ELF-1 (cell line): ENCODE results near the gene CYP27B1.

ENCODE experiments used
- DNase-seq: peaks from one replicate; pipeline ENCODE4 v3.0.0-alpha.2; 2016; ENCODE audit warnings: low read depth, low spot score

CYP27B1 gene

GRCh38 chr12:57766464-57767304 lies at the start of gene CYP27B1:
Gene CYP27B1, minus strand, starts transcription at chr12:57767078. Its CDS starts 37 bp downstream, at chr12:57767041.
- peak; percentile 41 for DNase-seq

- DNase-seq: no peak
Observed at GRCh38 chr12:57816001-57816854, 49.4 kb upstream of the CYP27B1 start.

- peak; percentile 65 for DNase-seq
Observed at GRCh38 chr12:57815177-57816000, 48.5 kb upstream of the CYP27B1 start.

GRCh38 chr12:57813971-57814772 lies 47.3 kb upstream of the CYP27B1 start:
- no peak for DNase-seq

GRCh38 chr12:57813111-57813970 lies 46.5 kb upstream of the CYP27B1 start:
- no peak for DNase-seq

- DNase-seq: no peak
Observed at GRCh38 chr12:57811028-57811755, 44.3 kb upstream of the CYP27B1 start.

- no peak for DNase-seq
Observed at GRCh38 chr12:57810450-57810849, 43.6 kb upstream of the CYP27B1 start.

GRCh38 chr12:57809425-57809824 lies 42.5 kb upstream of the CYP27B1 start:
- DNase-seq: no peak

- DNase-seq: no peak
Observed at GRCh38 chr12:57808351-57808750, 41.5 kb upstream of the CYP27B1 start.

GRCh38 chr12:57807285-57807684 lies 40.4 kb upstream of the CYP27B1 start:
- no peak for DNase-seq

GRCh38 chr12:57806677-57807076 lies 39.8 kb upstream of the CYP27B1 start:
- no peak for DNase-seq

GRCh38 chr12:57803319-57803893 lies 36.5 kb upstream of the CYP27B1 start:
- peak; percentile 50 for DNase-seq

GRCh38 chr12:57802607-57803006 lies 35.7 kb upstream of the CYP27B1 start:
- no peak for DNase-seq

GRCh38 chr12:57800965-57801364 lies 34.1 kb upstream of the CYP27B1 start:
- no peak for DNase-seq

- DNase-seq: no peak
Observed at GRCh38 chr12:57797933-57798332, 31.1 kb upstream of the CYP27B1 start.

GRCh38 chr12:57796996-57797395 lies 30.1 kb upstream of the CYP27B1 start:
- DNase-seq: no peak

GRCh38 chr12:57795354-57795753 lies 28.5 kb upstream of the CYP27B1 start:
- no peak for DNase-seq

- DNase-seq: no peak
Observed at GRCh38 chr12:57793920-57794319, 27.0 kb upstream of the CYP27B1 start.

- no peak for DNase-seq
Observed at GRCh38 chr12:57783861-57784260, 17.0 kb upstream of the CYP27B1 start.
